SKM-1 treated with dmso at 0.1 percent for 144 hours (cell line): Measurements from ENCODE around the gene CBX1.
"Not testable (repeated sequence)": the region's sequence is repeated elsewhere in the genome, so short reads cannot be mapped to it uniquely, and the experiment has no call there.

Experiments
- DNase-seq: peaks from one replicate; lab custom pipeline; 2025; ENCODE audit not compliant: unreplicated experiment; lab: John Stamatoyannopoulos, UW

CBX1 gene

GRCh38 chr17:48074322-48075081 lies 26.8 kb downstream of the CBX1 start:
- peak; percentile 47 for DNase-seq

- not testable (repeated sequence) for DNase-seq
Measured at GRCh38 chr17:48073566-48074094, 27.6 kb downstream of the CBX1 start.

- DNase-seq: not testable (repeated sequence)
Measured at GRCh38 chr17:48072811-48073210, 28.5 kb downstream of the CBX1 start.

- DNase-seq: no peak
Measured at GRCh38 chr17:48071654-48072053, 29.6 kb downstream of the CBX1 start.

GRCh38 chr17:48070195-48070594 lies 31.1 kb downstream of the CBX1 start:
- no peak for DNase-seq

GRCh38 chr17:48068491-48068961 lies 32.8 kb downstream of the CBX1 start:
- no peak for DNase-seq

GRCh38 chr17:48067808-48068207 lies 33.5 kb downstream of the CBX1 start:
- DNase-seq: not testable (repeated sequence)

GRCh38 chr17:48067245-48067644 lies 34.0 kb downstream of the CBX1 start:
- DNase-seq: no peak

GRCh38 chr17:48066656-48067055 lies 34.6 kb downstream of the CBX1 start:
- DNase-seq: no peak

- DNase-seq: no peak
Measured at GRCh38 chr17:48066192-48066591, 35.1 kb downstream of the CBX1 start.

GRCh38 chr17:48064638-48065037 lies 36.6 kb downstream of the CBX1 start:
- no peak for DNase-seq

GRCh38 chr17:48062273-48062672 lies 39.0 kb downstream of the CBX1 start:
- no peak for DNase-seq

GRCh38 chr17:48060249-48060648 lies 41.0 kb downstream of the CBX1 start:
- no peak for DNase-seq

GRCh38 chr17:48059125-48059668 lies 42.1 kb downstream of the CBX1 start:
- no peak for DNase-seq

- DNase-seq: no peak
Measured at GRCh38 chr17:48058393-48059124, 42.7 kb downstream of the CBX1 start.

GRCh38 chr17:48057626-48058025 lies 43.7 kb downstream of the CBX1 start:
- DNase-seq: no peak

- DNase-seq: no peak
Measured at GRCh38 chr17:48056879-48057278, 44.4 kb downstream of the CBX1 start.

- no peak for DNase-seq
Measured at GRCh38 chr17:48056246-48056745, 45.0 kb downstream of the CBX1 start.

GRCh38 chr17:48055531-48056245 lies 45.6 kb downstream of the CBX1 start:
- DNase-seq: no peak

- DNase-seq: no peak
Measured at GRCh38 chr17:48054238-48055185, 46.8 kb downstream of the CBX1 start.
